HepG2 (cell line): ENCODE data around the gene MICOS13. TPM values are rescaled to one million over a fixed set of nuclear protein-coding genes. Genes with fewer than 3 reads are reported as not detected.

ENCODE experiments used
- ADNP ChIP-seq: sonication (generic); formaldehyde crosslinking; IDR thresholded peaks from 2 replicates; pipeline ENCODE4 v1.4.0; 2020; ENCODE audit warnings: missing genetic modification reagents
- GZF1 ChIP-seq: sonication (generic); formaldehyde crosslinking; IDR thresholded peaks from 2 replicates; pipeline ENCODE4 v1.5.1; 2020; ENCODE audit warnings: mild to moderate bottlenecking, missing genetic modification reagents
- NR2C2 ChIP-seq: sonication (generic); formaldehyde crosslinking; IDR thresholded peaks from 2 replicates; pipeline ENCODE4 v1.4.0; 2020; ENCODE audit warnings: missing genetic modification reagents, mild to moderate bottlenecking, moderate library complexity, borderline replicate concordance
- PHF21A ChIP-seq: sonication (generic); formaldehyde crosslinking; IDR thresholded peaks from 2 replicates; pipeline ENCODE4 v1.5.0; 2020; ENCODE audit warnings: mild to moderate bottlenecking, missing genetic modification reagents
- RBAK ChIP-seq: sonication (generic); formaldehyde crosslinking; IDR thresholded peaks from 2 replicates; pipeline ENCODE4 v1.5.1; 2020; ENCODE audit warnings: mild to moderate bottlenecking, missing genetic modification reagents
- RBM22 ChIP-seq: fragments of 200-400 bp; formaldehyde crosslinking; optimal IDR thresholded peaks from 2 replicates; pipeline ENCODE3; 2017; ENCODE audit warnings: mild to moderate bottlenecking, low read length, moderate library complexity
- SNAI1 ChIP-seq: sonication (generic); formaldehyde crosslinking; IDR thresholded peaks from 2 replicates; pipeline ENCODE4 v1.5.0; 2020; ENCODE audit warnings: mild to moderate bottlenecking, missing genetic modification reagents, borderline replicate concordance
- SOX5 ChIP-seq: IDR thresholded peaks from 2 replicates; pipeline ENCODE4 v1.6.1; 2016; ENCODE audit warnings: borderline replicate concordance
- THAP11 ChIP-seq: IDR thresholded peaks from 2 replicates; pipeline ENCODE4 v1.6.1; 2016; ENCODE audit warnings: missing biosample characterization, missing genetic modification reagents
- YEATS2 ChIP-seq: sonication (generic); formaldehyde crosslinking; IDR thresholded peaks from 2 replicates; pipeline ENCODE4 v1.4.0; 2020; ENCODE audit warnings: missing genetic modification reagents, borderline replicate concordance
- ZBTB7A ChIP-seq: sonication (generic); formaldehyde crosslinking; IDR thresholded peaks from 2 replicates; pipeline ENCODE4 v1.8.0; 2022; ENCODE audit warnings: mild to moderate bottlenecking, missing genetic modification reagents
- ZFP41 ChIP-seq: sonication (generic); formaldehyde crosslinking; IDR thresholded peaks from 2 replicates; pipeline ENCODE4 v1.4.0; 2020; ENCODE audit warnings: mild to moderate bottlenecking, missing genetic modification reagents, borderline replicate concordance
- ZNF251 ChIP-seq: sonication (generic); formaldehyde crosslinking; IDR thresholded peaks from 2 replicates; pipeline ENCODE4 v1.9.0; 2021; ENCODE audit warnings: mild to moderate bottlenecking, missing genetic modification reagents
- ZNF33A ChIP-seq: sonication (generic); formaldehyde crosslinking; IDR thresholded peaks from 2 replicates; pipeline ENCODE4 v1.5.1; 2020; ENCODE audit warnings: missing genetic modification reagents, mild to moderate bottlenecking, moderate library complexity, borderline replicate concordance
- ZNF879 ChIP-seq: sonication (generic); formaldehyde crosslinking; IDR thresholded peaks from 2 replicates; pipeline ENCODE4 v1.8.1; 2023; ENCODE audit warnings: missing genetic modification reagents
- polyA plus RNA-seq, 8 experiments: library from polyadenylated mRNA; depleted of rRNA in 3 of 8; stranded (reverse) in 7 of 8; unstranded in 1 of 8; fragments of >200 nt; fragmentation: Illumina TruSeq in 4 of 8; extraction: Trizol in 4 of 8; gene quantifications; 2 replicates each; pipeline versions ENCODE4 v1.2.1 to v1.2.3, GENCODE V29; 2011 to 2016; ENCODE audit warnings: low read depth in 4 of 8, missing spikeins in 1 of 8, mixed read lengths in 1 of 8; ENCODE audit not compliant: insufficient read depth in 1 of 8
- total RNA-seq, 5 experiments: library from RNA; depleted of rRNA; stranded (reverse); fragments of >200 nt; fragmentation: Illumina TruSeq; extraction: Trizol; gene quantifications; 2 replicates each; pipeline ENCODE4 v1.2.3, GENCODE V29; 2016; ENCODE audit warnings: low read depth in 1 of 5
- TF ChIP-seq, protein P1 (sequence below): sonication (generic); formaldehyde crosslinking; IDR thresholded peaks from 2 replicates; pipeline ENCODE4 v1.4.0; 2020; ENCODE audit warnings: missing genetic modification reagents
- TF ChIP-seq, protein P2 (sequence below): fragments of 450-650 bp; IDR thresholded peaks from 2 replicates; pipeline ENCODE4 v1.6.1; 2017; ENCODE audit warnings: mild to moderate bottlenecking

The MICOS13 gene
- total and polyA plus RNA-seq, 2 of the 13 experiments (the other 11 are each of a cell fraction or from before 2014, with no cell fraction given), result 28.8 to 35.4 TPM

DNA sequence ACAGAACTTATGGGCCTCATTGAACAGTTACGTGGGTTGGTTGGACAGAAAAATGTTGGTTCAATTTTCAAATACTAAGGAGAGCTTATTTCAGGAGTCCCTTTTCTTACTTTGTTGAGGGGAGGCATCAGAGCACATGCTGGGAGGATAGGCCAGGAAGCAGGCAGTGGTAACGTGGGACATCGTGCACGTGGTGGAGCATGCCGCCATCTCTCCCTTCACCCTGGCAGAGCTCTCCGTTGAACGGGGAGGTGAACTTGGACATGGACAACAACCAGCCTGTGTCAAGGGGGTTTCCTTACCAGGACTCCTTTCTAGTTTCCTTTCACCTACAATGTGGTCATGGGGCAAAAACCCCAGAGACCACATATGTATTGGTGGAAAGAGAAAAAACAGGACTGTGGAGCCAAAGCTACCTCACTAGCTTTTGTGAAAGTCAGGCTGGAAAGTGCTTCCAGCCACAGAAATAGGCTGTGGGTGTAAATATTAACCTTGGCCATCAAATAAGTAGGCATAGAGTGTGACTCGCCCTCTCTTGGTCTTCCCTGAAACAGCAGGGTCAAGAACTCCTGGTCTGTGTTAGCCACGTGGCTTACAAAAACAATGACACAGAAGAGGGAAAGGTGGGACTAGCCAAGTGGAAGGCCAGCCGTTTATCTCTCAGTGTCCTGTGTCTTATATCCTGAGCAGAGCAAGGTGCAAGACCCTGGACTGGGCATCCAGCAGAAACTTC lies 14.4 kb downstream of the MICOS13 start (continued):
- no peak for TF ChIP-seq RBAK (CRISPR knock-in tag)
- no peak for TF ChIP-seq ADNP (CRISPR knock-in tag)
- TF ChIP-seq, protein P1, sequence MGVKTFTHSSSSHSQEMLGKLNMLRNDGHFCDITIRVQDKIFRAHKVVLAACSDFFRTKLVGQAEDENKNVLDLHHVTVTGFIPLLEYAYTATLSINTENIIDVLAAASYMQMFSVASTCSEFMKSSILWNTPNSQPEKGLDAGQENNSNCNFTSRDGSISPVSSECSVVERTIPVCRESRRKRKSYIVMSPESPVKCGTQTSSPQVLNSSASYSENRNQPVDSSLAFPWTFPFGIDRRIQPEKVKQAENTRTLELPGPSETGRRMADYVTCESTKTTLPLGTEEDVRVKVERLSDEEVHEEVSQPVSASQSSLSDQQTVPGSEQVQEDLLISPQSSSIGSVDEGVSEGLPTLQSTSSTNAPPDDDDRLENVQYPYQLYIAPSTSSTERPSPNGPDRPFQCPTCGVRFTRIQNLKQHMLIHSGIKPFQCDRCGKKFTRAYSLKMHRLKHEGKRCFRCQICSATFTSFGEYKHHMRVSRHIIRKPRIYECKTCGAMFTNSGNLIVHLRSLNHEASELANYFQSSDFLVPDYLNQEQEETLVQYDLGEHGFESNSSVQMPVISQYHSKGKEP (CRISPR knock-in tag), result no peak
- TF ChIP-seq ZBTB7A (CRISPR knock-in tag), result no peak
- TF ChIP-seq ZFP41 (CRISPR knock-in tag), result no peak
- TF ChIP-seq THAP11 (CRISPR knock-in tag), result peak; percentile 39; the same call in 1 of the 2 replicates
- TF ChIP-seq ZNF251, result no peak
- no peak for TF ChIP-seq SNAI1 (CRISPR knock-in tag)
- no peak for TF ChIP-seq NR2C2 (CRISPR knock-in tag)
- TF ChIP-seq PHF21A (CRISPR knock-in tag), result no peak
- no peak for TF ChIP-seq YEATS2 (CRISPR knock-in tag)
- TF ChIP-seq RBM22, result peak; percentile 9
- TF ChIP-seq GZF1, result no peak
- TF ChIP-seq ZNF879 (CRISPR knock-in tag), result no peak
- TF ChIP-seq SOX5 (CRISPR knock-in tag), result no peak
- no peak for TF ChIP-seq ZNF33A (CRISPR knock-in tag)
- TF ChIP-seq, protein P2, sequence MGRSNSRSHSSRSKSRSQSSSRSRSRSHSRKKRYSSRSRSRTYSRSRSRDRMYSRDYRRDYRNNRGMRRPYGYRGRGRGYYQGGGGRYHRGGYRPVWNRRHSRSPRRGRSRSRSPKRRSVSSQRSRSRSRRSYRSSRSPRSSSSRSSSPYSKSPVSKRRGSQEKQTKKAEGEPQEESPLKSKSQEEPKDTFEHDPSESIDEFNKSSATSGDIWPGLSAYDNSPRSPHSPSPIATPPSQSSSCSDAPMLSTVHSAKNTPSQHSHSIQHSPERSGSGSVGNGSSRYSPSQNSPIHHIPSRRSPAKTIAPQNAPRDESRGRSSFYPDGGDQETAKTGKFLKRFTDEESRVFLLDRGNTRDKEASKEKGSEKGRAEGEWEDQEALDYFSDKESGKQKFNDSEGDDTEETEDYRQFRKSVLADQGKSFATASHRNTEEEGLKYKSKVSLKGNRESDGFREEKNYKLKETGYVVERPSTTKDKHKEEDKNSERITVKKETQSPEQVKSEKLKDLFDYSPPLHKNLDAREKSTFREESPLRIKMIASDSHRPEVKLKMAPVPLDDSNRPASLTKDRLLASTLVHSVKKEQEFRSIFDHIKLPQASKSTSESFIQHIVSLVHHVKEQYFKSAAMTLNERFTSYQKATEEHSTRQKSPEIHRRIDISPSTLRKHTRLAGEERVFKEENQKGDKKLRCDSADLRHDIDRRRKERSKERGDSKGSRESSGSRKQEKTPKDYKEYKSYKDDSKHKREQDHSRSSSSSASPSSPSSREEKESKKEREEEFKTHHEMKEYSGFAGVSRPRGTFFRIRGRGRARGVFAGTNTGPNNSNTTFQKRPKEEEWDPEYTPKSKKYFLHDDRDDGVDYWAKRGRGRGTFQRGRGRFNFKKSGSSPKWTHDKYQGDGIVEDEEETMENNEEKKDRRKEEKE, result no peak
